ENCODE results near the gene MBD5.
A peak's percentile ranks its signal among the peaks of the same experiment; 100 is the strongest.

Gene MBD5

GRCh38 chr2:148548716-148549400 lies 528.0 kb downstream of the MBD5 start:
- DNase-seq (ENCODE audit: low spot score), result no peak

GRCh38 chr2:148552675-148553331 lies 531.9 kb downstream of the MBD5 start:
- DNase-seq (ENCODE audit: low spot score), result peak; percentile 15

- DNase-seq (ENCODE audit: low spot score), result no peak
These were observed 532.5 kb downstream of the MBD5 start for GRCh38 chr2:148553332-148553887.

GRCh38 chr2:148554459-148555247 lies 533.8 kb downstream of the MBD5 start:
- no peak for DNase-seq (ENCODE audit: low spot score)

GRCh38 chr2:148555622-148556294 lies 534.9 kb downstream of the MBD5 start:
- DNase-seq (ENCODE audit: low spot score), result no peak

GRCh38 chr2:148557844-148558436 lies 537.0 kb downstream of the MBD5 start:
- DNase-seq (ENCODE audit: low spot score), result peak; percentile 26

- no peak for DNase-seq (ENCODE audit: low spot score)
These were observed 539.6 kb downstream of the MBD5 start for GRCh38 chr2:148560496-148560895.

GRCh38 chr2:148561389-148561788 lies 540.5 kb downstream of the MBD5 start:
- no peak for DNase-seq (ENCODE audit: low spot score)

- no peak for DNase-seq (ENCODE audit: low spot score)
These were observed 544.5 kb downstream of the MBD5 start for GRCh38 chr2:148565272-148565894.

All from germinal center (tissue), 1 donor.